ENCODE data around the gene PREPL.

PREPL gene

DNA sequence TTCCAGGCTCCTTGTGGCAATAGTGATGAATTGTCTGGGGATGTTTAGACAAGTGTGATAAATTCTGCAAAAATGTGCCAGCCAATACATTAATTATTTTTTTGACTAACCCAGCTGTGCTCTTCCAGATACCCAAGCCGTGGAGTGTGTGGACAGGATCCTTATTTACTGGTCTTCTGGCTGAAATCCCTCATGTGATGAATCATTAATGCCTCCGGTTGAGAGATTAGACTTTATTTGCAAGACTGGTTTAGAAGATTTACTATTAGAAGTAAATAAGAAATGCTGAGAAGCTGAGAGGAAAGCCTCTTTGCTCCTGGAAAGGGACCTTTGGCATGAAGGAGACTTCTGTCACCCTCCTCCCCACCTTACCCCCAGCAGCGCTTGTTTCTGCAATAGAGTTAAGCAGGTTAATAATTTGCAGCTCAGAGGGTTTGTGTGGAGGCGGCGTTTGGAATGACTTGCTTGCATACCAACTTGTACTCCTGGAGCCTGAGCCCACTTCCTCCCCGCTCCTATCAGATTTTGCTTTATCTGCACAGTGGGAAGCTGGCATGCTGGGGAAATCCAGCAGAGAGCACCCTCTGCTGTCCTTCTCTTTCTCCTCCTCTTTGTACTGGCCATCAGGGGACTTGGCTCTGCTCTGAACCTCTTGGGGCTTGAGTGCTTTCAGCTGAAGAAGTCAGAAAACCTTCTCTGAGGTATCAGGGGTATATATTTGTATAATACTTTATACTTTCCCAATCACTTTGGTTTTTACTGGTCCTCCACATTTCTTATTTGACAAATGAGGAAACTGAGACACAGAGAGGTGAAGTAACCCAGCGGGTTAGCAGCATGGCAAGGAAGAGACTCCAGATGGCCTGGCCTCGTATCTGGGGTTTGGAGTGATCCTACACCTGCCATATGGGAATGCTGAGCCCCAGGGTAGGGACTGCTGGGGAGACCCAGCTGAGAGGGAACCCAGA, 69.7 kb downstream of the PREPL start:
- no peak for DNase-seq

DNA sequence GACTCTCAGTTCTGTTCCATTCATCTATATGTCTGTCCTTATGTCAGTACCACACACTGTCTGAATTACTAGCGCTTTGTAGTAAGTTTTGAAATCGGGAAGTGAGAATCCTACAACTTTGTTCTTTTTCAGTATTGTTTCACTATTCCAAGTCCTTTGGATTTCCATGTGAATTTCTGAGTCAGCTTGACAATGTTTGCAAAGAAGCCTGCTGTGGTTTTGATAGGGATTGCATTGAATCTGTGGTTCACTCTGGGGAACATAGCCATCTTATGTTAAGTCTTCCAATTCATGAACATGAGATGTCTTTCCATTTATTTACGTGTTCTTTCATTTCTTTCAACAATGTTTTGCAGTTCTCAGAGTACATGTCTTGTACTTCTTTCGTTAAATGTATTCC, 71.0 kb downstream of the PREPL start:
- no peak for DNase-seq

DNA sequence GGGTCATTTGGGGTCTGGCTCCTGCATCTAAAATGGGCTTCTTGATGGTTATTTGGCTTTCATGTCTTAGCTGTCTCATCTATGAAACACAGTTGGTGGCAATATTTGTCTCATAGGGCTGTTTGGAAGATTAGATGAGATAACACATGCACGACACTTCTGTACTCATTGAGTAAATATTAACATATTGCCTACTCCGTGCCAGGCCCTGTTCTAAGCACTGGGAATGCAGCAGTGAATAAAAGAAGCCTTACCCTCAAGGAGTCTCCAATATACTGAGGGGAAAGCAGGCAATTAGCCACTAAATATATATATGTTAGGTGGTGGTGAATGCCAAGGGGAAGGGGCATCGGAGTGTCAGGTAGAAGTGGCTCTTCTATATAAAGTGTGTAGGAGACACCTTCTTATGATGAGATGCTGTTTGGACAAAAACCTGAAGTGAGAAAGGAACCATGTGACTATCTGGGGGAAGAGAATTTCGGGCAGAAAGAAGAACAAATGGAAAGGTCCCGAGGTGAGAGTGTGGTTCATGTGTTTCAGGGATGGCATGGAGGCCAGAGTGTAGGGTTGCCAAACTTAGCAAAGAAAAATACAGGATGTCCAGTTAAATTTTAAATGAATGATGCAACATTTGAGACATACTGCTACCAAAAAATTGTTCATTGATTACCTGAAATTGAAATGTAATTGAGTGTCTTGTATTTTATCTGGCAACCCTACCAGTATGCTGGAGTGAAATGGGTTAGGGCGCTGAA, 74.2 kb downstream of the PREPL start:
- DNase-seq = no peak

DNA sequence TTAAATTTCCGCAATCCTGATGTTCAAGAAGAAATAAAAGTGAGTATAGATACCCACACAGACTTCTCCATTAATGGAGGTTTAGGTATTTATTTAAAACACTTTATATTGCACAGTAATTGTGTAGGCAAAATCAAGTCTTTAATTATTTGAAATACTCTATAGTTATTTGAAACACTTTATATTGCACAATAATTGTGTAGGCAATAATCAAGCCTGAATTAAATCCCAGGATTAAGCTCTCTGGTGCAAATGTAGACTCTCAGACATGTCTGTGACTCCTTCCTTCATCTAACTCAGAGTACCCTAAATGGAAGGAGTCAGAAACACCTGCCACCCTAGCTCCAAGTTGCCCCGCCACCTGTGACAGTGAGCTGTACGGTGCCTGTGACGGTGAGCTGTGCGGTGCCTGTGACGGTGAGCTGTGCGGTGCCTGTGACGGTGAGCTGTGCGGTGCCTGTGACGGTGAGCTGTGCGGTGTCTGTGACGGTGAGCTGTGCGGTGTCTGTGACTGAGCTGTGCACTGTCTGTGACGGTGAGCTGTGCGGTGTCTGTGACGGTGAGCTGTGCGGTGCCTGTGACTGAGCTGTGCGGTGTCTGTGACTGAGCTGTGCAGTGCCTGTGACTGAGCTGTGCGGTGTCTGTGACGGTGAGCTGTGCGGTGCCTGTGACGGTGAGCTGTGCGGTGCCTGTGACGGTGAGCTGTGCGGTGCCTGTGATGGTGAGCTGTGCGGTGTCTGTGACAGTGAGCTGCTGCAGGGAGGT, 75.0 kb downstream of the PREPL start:
- DNase-seq = no peak

DNA sequence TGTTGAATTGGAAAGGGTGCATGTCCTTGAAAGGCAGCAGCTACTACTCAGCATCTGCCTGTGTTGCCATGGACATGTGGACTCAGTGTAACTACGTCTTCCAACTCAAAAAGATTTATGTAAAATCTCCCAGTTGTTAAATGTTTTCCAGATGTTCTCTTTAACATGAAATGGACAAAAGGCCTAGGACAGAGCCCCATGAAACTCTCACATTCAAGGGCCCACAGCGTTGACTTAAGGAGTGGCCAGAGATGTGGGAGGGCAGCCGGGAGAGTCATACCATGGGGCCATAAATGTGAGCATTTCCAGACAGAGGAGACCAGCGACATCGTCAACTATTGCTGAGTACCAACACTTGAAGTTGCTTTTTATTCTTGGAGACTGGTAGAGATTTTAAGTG, 76.1 kb downstream of the PREPL start:
- no peak for DNase-seq

DNA sequence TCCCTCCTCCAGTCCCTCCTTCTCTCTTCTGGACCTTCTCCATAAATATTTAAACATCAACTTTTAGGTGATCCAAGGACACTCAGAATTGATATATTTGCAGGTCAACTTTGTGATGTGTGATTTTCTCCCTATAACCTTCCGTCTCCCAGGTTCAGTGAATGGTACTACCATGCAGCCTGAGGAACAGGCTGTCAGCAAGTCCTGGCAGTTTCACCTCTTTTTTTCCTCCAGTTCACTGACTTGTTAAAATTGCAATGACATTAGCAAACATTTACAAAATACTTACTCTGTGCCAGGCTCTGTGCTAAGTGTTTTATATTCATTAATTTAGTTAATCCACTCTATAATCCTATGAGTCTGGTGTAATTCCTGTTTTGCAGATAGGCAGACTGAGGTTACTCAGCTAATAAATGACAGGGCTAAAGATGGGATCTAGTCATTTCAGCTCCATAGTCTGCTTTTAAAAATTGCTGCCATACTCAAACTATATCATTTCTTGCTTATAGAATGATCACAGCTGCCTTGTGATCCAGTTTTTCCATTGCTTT, 78.1 kb downstream of the PREPL start:
- no peak for DNase-seq

DNA sequence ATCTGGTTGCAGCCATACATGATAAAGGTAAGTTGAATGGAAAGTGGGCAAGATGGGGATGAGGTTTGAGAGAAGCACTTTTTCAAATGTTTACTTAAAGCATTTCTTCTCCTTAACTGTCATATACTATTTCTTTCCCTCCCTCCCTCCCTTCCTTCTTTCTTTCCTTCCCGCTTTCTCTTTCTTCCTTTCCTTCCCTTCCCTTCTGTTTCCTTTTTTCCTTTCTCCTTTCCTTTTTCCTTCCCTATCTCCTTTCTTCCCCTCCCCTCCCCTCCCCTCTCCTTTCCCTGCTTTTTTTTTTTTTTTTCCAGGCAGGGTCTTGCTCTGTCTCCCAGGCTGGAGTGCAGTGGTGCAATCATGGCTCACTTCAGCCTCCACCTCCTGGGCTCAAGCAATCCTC, 80.4 kb downstream of the PREPL start:
- DNase-seq = no peak

DNA sequence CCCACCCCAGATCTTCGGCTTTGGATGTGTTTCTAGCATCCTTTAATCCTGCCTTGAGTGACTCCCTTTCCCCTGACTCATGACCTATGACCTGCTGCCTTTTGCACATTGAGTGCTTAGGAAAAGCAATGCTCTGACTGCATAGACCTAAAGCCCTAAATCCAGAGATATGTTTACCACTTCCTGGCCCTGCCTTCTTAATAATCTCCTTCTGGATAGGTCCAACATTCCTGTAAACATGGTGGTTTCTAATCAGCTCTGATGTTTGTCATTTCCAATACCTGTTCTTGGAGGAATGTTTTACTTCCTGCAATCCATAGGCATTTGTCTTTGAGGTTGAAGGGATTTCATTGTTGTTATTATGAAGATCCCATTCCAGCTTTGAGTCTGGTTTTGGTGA, 83.8 kb downstream of the PREPL start:
- no peak for DNase-seq

DNA sequence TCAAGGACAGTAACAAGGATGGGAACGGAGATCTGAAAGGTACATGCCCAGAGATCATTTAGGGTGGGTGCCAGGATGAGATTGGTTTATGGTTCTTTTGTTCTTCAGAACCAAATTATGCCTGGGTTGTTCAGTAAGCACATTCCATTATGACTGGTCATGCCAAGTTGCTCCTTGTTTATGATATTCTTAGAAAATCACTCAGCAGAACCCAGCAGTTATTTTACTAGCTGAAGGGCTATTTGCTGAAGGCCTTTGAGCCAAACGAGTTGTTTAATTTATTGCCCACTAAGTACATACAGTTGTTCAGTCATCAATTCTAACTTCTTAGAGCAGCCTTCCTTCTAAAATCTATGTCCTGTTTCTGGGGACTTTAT, 85.4 kb downstream of the PREPL start:
- DNase-seq = no peak

DNA sequence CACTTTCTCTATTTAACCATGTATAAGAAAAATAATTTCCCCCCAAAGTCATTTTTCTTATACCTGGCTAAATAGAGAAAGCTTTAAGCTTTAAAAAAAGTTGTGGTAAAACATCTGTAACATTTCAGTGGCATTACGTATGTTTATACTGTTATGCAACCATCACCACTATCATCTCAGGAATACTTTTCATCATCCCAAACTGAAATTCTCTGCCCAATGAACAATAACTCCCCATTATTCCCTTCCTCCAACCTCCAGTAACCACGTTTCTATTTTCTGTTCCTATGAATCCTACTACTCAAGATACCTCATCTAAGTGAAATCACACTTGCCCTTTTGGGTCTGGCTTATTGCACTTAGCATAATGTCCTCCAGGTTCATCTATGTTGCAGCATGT, 87.7 kb downstream of the PREPL start:
- no peak for DNase-seq

DNA sequence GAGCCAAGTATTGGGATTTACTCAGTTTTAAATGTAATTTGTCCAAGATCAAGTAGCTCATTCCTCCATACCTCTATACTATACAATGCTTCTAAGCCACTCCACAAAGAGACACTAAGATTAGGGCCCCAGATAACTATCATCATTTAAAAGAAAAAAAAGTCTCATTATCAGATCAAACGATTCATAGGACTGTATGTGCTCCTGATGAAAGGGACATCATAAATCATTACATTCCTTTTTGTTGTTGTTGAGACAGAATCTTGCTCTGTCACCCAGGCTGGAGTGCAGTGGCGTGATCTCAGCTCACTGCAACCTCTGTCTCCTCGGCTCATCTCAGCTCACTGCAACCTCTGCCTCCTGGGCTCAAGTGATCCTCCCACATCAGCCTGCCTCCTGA, 88.2 kb downstream of the PREPL start:
- DNase-seq = no peak

DNA sequence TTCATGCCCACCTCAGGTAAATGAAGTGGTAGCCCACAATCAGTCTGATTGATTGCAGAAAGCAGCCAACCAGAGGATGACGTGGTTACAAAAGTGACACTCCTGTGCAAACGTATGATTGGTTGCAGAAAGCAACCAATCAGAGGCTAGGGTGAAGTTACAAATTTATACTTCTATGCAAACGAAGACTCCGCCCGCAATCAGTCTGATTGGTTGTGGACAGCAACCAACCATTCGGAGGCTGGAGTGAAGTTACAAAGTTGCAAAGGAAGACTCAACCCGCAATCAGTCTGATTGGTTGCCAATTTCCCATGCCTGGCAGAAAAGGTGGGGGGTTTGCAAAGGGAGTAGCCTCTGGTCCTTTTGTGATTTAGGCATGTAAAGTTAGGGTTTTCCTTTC, 90.0 kb downstream of the PREPL start:
- no peak for DNase-seq

DNA sequence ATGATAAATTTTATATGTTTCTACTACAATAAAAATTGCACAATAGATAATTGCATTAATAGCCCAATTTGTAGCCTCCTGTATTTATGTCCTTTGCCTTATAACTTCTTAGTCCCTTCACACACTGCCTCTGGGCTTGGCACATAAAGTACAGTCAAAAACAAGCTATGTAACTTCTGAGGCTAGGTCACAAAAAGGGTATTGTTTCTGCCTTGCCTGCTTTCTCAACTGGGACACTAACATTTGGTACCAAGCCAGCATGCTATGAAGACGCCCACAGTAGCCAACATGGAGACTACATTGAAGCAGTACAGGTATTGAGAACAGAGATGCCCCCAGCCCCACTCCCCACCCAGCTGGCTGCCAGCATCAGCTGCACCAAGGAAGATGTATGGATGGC, 91.5 kb downstream of the PREPL start:
- no peak for DNase-seq

DNA sequence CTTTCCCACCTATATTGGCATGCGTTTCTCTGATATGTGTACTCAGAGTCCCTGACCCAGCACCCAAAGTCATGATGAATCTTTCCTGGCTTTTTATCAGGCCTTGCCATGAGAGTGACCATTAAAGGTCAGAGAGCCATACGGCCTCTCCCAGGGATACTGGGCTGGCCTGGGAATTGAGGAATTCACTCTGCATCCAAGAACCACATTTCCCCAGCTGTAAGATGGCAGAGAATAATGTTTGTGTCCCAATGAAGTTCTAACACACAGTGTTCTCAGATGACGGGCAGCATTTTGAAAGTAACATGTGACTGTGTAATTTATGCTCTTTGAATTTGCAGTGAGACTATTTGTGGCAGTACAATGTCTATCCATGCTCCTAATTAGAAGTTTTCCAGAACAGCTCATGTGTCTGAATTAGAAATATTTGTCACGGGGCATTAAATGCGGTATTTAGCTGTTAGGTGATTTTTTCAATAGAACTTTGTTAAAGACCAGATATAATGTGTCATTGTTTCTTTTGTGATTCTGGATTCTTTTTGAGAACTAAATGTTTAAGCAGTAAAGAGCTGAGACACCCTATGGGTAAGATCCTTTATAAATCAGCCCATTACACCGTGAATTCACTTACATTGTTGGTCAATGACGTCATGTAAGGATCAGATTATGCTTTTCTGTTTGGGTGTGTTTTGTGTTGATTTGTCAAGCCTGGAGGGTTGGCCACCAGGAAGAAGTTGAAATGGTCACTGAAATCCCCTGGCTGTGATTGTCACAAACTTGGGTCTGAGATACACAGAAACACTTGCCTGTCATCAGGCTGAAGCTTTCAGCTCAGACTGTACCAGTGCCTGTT, 93.3 kb downstream of the PREPL start:
- DNase-seq = no peak

Measured in activated effector memory CD4-positive, alpha-beta T cell treated with anti-CD3 and anti-CD28 coated beads, Interleukin-2, amount 50 U/mL, for 16 hours (primary cell).